Colonic mucosa (tissue), 4 donors: ENCODE measurements around the gene INPP5A. TPM values are rescaled to one million over a fixed set of nuclear protein-coding genes. Genes with fewer than 3 reads are reported as not detected.

ENCODE experiments used
- DNase-seq: peaks from one replicate; pipeline ENCODE4 v3.0.0-alpha.2; 2020
- H3K27ac ChIP-seq: fragments of 200-600 bp; one replicate; pipeline ENCODE4 v1.8.0; 2021
- H3K27me3 ChIP-seq: fragments of 200-600 bp; one replicate; pipeline ENCODE4 v1.8.0; 2021
- H3K36me3 ChIP-seq: fragments of 200-600 bp; one replicate; pipeline ENCODE4 v1.8.0; 2021
- H3K4me1 ChIP-seq: fragments of 200-600 bp; one replicate; pipeline ENCODE4 v1.8.0; 2021; ENCODE audit warnings: mild to moderate bottlenecking
- H3K4me3 ChIP-seq: fragments of 200-600 bp; one replicate; pipeline ENCODE4 v1.8.0; 2021
- H3K9ac ChIP-seq, 2 donors: one replicate each; pipeline ENCODE4 v1.7.0; 2013; ENCODE audit warnings: control low read depth in 2 of 2, low read depth in 2 of 2, low read length in 2 of 2
- H3K9me3 ChIP-seq: fragments of 200-600 bp; one replicate; pipeline ENCODE4 v1.8.0; 2021
- CTCF ChIP-seq: fragments of 200-600 bp; IDR thresholded peaks from one replicate; pipeline ENCODE4 v1.8.0; 2022; ENCODE audit warnings: antibody characterized with exemption, mild to moderate bottlenecking
- intact Hi-C: fragments of 100-400 bp; cut with DNase I; formaldehyde crosslinking; loops from one replicate; pipeline ENCODE4 v1.14.1; 2022
- total RNA-seq, 2 donors: library from RNA; stranded (reverse); fragmentation: NEBNext Ultra II Directional in 1 of 2; extraction: Animal tissue kit (Norgen Biotek cat#: 25700) in 1 of 2; gene quantifications; one replicate each; pipeline ENCODE4 v1.2.1, GENCODE V29; 2021
- donor health status: healthy.
- donor health status: DM: no; HTN: no; CAD: no.
- donor health status: DM: no; HTN: no; CAD: no.

Gene INPP5A
- total RNA-seq, 2 donors from 2014 or later: 29.9 to 41.5 TPM

- H3K4me3 ChIP-seq: no peak overlapping the region
- DNase-seq: no peak
- no peak for TF ChIP-seq CTCF
- H3K27ac ChIP-seq: no peak overlapping the region
- intact Hi-C loops: no loop called here
- no peaks in the 10 kb centered on the region for H3K36me3 ChIP-seq
- no peaks in the 10 kb centered on the region for H3K9me3 ChIP-seq
- no peaks in the 10 kb centered on the region for H3K4me1 ChIP-seq
- no peaks in the 10 kb centered on the region for H3K27me3 ChIP-seq
- no peak overlapping the region for H3K9ac ChIP-seq
Observed at GRCh38 chr10:132805599-132805998, 268.0 kb downstream of the INPP5A start.

- H3K27ac ChIP-seq: no peak overlapping the region
- H3K27me3 ChIP-seq: no peaks in the 10 kb centered on the region
- H3K36me3 ChIP-seq: no peaks in the 10 kb centered on the region
- intact Hi-C loops: no loop called here
- no peak for DNase-seq
- H3K4me1 ChIP-seq: no peaks in the 10 kb centered on the region
- H3K9ac ChIP-seq: no peak overlapping the region
- H3K9me3 ChIP-seq: no peaks in the 10 kb centered on the region
- no peak overlapping the region for H3K4me3 ChIP-seq
- TF ChIP-seq CTCF: no peak
Observed at GRCh38 chr10:132806110-132806509, 268.5 kb downstream of the INPP5A start.

GRCh38 chr10:132806561-132807003, 269.0 kb downstream of the INPP5A start:
- no peak for DNase-seq
- no peak for TF ChIP-seq CTCF

GRCh38 chr10:132807621-132808049, 270.0 kb downstream of the INPP5A start:
- no peaks in the 10 kb centered on the region for H3K36me3 ChIP-seq
- no peaks in the 10 kb centered on the region for H3K4me1 ChIP-seq
- no peaks in the 10 kb centered on the region for H3K27me3 ChIP-seq
- intact Hi-C loops: no loop called here
- no peak overlapping the region for H3K27ac ChIP-seq
- DNase-seq: no peak
- no peak overlapping the region for H3K9ac ChIP-seq
- H3K9me3 ChIP-seq: no peaks in the 10 kb centered on the region
- no peak overlapping the region for H3K4me3 ChIP-seq
- no peak for TF ChIP-seq CTCF

More at GRCh38 chr10:132806561-132807003, 269.0 kb downstream of the INPP5A start:
- Histone ChIP-seq H3K9ac (no peak overlapping the region), H3K9me3 (no peaks in the 10 kb centered on the region), H3K36me3 (no peaks in the 10 kb centered on the region), H3K27ac (no peak overlapping the region), H3K27me3 (no peaks in the 10 kb centered on the region), H3K4me3 (no peak overlapping the region), H3K4me1 (no peaks in the 10 kb centered on the region)
- intact Hi-C loops: no loop called here

GRCh38 chr10:132808383-132809231, 271.0 kb downstream of the INPP5A start:
- no peaks in the 10 kb centered on the region for H3K9me3 ChIP-seq
- intact Hi-C loops: no loop called here
- H3K4me1 ChIP-seq: no peaks in the 10 kb centered on the region
- TF ChIP-seq CTCF: no peak
- DNase-seq: no peak
- H3K27ac ChIP-seq: no peak overlapping the region
- H3K4me3 ChIP-seq: no peak overlapping the region
- no peaks in the 10 kb centered on the region for H3K27me3 ChIP-seq
- no peak overlapping the region for H3K9ac ChIP-seq
- no peaks in the 10 kb centered on the region for H3K36me3 ChIP-seq
